HuH-7.5 (cell line): Measurements from ENCODE around the gene CNTRL.
"Not testable (repeated sequence)": the region's sequence is repeated elsewhere in the genome, so short reads cannot be mapped to it uniquely, and the experiment has no call there.

Experiments
- DNase-seq: peaks from one replicate; pipeline ENCODE4 v3.0.0; 2011; ENCODE audit warnings: low spot score

Gene CNTRL

DNA sequence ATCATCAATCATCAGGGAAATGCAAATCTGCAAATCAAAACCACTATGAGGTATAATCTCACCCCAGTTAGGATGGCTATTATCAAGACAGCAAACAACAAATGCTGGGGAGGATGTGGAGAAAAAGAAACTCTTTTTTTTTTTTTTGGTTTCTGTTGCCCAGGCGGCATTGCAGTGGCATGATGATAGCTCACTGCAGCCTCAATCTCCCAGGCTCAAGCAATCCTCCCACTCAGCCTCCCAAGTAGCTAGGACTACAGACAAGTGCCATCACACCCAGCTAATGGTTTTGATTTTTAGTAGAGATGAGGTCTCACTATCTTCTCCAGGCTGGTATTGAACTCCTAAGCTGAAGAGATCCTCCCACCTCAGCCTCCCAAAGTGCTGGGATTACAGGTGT lies 5.4 kb upstream of the CNTRL start:
- DNase-seq: no peak

- DNase-seq: no peak
These were observed 3.4 kb upstream of the CNTRL start for GRCh38 chr9:121071370-121071755.

GRCh38 chr9:121071756-121072421 lies 2.9 kb upstream of the CNTRL start:
- DNase-seq: no peak

GRCh38 chr9:121073038-121073437 lies 1.7 kb upstream of the CNTRL start:
- no peak for DNase-seq

- peak; percentile 23 for DNase-seq
These were observed 689 bp downstream of the CNTRL start for GRCh38 chr9:121075251-121076036.

- no peak for DNase-seq
These were observed 7.3 kb downstream of the CNTRL start for GRCh38 chr9:121082075-121082474.

GRCh38 chr9:121085661-121086060 lies 10.9 kb downstream of the CNTRL start:
- no peak for DNase-seq

DNA sequence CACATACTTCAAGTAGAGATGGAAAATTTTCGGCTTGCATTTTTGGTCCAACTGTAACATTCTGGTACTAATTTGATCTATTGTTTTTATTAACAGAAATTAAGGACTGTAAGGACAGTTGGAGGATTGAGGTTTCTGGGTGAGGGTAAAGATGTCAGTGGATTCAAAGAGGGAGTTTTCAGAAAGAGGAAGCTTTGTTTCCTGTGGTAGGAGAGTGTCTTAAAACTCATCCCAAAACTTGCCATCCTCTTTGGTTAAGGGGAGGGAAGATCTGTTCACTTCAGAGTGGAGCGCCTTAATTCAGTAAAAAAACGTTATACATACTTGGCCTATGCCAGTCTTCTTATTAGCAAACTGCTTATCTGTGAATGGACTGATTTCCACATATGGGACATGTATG lies 13.8 kb downstream of the CNTRL start:
- DNase-seq: no peak

DNA sequence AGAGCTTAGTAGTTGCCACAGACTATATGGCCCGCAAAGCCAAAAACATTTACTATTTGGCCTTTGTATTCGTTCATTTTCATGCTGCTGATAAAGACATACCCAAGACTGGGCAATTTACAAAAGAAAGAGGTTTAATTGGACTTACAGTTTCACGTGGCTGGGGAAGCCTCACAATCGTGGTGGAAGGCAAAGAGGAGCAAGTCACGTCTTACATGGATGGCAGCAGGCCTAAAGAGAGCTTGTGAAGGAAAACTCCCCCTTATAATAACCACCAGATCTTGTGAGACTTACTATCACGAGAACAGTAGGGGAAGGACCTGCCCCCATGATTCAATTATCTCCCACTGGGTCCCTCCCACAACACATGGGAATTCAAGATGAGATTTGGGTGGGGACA lies 16.0 kb downstream of the CNTRL start:
- not testable (repeated sequence) for DNase-seq

DNA sequence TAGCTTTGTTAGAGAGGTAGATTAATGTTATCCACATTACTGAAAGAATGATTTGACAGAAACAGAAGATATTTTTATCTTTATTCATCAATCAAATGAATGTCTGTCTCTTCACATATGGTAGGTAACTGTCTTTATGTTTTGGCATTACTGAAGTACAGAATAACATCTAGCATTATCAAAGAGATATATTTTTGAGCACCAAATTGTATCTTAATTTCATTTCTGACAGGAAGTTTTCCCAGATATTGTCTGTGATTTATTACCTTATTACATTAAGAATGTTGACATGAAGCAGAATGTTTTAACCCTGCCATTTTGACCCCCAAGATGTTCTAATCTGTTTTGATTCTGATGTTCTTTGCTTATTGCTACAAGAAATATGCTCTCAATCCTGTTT lies 20.3 kb downstream of the CNTRL start:
- no peak for DNase-seq

- DNase-seq: no peak
These were observed 23.9 kb downstream of the CNTRL start for GRCh38 chr9:121098567-121099198.

DNA sequence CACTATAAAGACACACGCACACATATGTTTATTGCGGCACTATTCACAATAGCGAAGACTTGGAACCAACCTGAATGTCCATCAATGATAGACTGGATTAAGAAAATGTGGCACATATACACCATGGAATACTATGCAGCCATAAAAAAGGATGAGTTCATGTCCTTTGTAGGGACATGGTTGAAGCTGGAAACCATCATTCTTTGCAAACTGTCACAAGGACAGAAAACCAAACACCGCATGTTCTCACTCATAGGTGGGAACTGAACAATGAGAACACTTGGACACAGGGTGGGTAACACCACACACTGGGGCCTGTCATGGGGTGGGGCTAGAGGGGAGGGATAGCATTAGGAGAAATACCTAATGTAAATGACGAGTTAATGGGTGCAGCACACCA lies 29.3 kb downstream of the CNTRL start:
- DNase-seq: not testable (repeated sequence)

DNA sequence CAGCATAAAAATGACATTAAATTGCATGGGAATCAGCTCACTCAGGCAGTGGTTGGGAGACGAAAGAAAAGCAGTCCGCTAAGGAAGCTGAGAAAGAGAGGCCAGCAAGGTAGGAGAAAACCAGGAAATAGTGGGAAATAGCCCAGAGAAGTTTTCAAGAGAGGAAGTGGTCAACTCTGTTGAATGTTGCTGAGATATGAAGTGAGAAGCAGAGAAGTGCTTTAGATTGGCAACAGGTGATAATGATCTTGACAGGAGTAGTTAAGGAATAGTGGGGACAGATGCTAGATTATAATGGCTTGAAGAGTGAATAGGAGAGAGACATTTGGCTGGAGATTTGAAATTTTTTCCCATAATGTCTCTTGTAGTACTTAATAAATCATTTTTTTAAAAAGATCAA lies 30.8 kb downstream of the CNTRL start:
- DNase-seq: no peak

- no peak for DNase-seq
These were observed 32.3 kb downstream of the CNTRL start for GRCh38 chr9:121107029-121107428.

- DNase-seq: no peak
These were observed 33.1 kb downstream of the CNTRL start for GRCh38 chr9:121107881-121108280.

DNA sequence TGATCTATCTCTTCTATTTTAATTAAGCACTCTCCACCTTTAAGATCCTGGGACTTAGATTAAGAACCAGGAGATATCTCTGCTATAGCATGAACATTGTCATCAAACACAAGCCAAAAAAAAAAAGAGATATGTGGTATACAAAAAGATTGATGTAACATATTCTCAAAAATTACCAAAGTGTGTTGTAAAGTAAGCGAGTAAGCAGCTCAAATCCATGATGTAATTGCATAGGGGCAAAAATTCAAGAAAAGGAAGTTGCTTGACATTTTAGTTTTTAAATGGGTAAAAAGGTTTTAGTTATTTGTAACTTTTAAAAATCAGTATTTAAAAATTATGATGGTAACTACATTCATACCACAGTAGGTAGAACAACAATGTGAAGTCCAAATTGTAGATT lies 40.7 kb downstream of the CNTRL start:
- no peak for DNase-seq

DNA sequence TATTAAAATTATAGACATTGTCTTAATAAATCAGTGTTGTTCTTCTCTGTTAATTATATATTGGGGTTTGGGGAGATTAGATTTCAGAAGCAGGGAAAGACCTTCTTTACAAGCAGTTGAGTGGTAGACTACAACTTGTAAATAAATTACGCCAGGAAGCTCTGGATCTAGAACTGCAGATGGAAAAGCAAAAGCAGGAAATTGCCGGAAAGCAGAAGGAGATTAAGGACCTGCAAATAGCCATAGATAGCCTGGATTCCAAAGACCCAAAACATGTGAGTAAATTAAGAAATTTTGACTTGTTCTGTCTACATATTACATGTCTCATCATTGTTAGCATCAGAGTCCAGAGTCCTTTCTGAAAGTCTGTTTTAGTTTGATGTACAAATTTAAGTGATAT lies 43.5 kb downstream of the CNTRL start:
- no peak for DNase-seq

- no peak for DNase-seq
These were observed 45.6 kb downstream of the CNTRL start for GRCh38 chr9:121120386-121120785.

GRCh38 chr9:121121582-121122087 lies 46.9 kb downstream of the CNTRL start:
- peak; percentile 61 for DNase-seq

DNA sequence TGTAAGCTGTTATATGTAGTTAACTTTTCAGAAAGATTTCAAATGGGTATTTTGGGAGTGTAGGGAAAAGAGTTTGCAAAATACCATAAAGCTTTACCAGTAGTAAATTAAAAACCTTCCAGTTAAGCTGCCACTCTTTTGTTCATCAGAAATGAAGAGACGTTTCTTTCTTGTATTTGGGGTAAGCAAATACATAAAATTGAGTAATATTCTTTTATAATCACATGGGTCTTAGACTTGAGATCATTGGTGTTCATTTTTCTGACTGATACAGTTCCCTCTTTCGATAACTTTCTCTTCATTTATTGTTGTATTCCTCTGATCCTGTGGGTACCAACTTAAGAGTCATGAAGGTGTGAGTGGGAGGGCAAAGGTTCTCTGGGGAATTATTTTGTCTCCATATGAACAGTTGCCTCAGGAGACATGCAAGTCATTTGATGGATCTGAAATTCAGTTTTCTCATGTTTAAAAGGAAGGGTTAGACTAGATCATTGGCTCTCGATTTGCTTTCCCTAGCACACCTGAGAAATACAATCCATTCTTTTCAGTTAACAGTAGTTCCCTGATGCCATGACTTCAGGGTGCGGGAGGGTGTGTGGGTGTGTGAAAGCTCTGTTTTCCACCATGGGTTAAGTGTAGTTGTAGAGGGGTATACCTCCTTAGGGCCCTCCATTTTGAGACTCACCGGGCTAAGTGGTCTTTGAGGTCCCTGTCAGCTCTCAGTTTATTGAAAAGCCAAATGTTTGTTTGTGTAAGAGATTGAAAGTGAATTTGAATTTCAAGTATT lies 47.7 kb downstream of the CNTRL start:
- DNase-seq: no peak

DNA sequence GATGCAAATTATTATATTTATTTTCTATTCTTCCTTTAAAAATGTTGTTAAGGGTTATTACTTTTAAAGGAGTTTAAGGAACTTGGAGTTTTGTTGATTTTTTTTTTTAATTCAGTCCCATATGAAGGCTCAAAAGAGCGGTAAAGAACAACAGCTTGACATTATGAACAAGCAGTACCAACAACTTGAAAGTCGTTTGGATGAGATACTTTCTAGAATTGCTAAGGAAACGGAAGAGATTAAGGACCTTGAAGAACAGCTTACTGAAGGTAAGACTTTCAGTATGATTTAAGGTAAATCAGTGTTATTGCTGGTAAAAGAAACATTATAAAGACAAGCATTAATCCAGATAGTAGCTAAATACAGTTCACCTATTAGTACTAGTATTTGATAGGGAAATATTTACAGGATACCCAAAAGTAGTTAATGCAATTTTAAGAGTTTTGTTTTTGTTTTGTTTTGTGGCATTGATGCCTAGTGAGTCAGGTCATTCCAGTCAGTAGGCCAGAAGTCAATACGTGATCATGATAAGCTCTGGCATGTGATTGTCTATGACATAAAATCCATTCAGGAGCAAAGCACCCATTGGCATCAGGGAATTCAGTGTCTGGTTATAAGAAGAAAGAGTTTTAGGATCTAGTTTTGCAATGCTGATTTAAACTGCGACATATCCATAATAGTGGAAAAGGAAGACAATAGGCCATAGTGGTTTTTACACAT lies 49.2 kb downstream of the CNTRL start:
- no peak for DNase-seq

DNA sequence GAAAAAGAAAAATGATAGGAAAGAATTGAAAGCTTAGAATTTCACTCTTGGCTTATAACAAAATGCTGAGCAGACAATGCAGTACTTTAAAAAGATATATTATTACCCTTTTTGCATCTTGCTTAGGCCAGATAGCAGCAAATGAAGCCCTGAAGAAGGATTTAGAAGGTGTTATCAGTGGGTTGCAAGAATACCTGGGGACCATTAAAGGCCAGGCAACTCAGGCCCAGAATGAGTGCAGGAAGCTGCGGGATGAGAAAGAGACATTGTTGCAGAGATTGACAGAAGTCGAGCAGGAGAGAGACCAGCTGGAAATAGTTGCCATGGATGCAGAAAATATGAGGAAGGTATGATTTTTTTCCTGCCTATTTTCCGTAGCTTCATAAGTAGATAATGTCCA lies 50.8 kb downstream of the CNTRL start:
- DNase-seq: no peak
